Ramos (cell line): ENCODE data around the gene NR2F2.

ENCODE experiments used
- in situ Hi-C: fragments of 300-500 bp; cut with MboI; formaldehyde crosslinking; loops from one replicate; pipeline ENCODE4 v1.14.3; 2022; ENCODE audit warnings: low sequenced_read_pairs; ENCODE audit not compliant: unreplicated experiment

Gene NR2F2

GRCh38 chr15:96330450-96331143, at the start of gene NR2F2:
Gene NR2F2 (plus strand): TSS chr15:96330700. CDS start chr15:96332106, 1,406 bp downstream.
- in situ Hi-C loops, result no loop called here

- in situ Hi-C loops, result no loop called here
Observed at GRCh38 chr15:96285305-96285704, 45.2 kb upstream of the NR2F2 start.

DNA sequence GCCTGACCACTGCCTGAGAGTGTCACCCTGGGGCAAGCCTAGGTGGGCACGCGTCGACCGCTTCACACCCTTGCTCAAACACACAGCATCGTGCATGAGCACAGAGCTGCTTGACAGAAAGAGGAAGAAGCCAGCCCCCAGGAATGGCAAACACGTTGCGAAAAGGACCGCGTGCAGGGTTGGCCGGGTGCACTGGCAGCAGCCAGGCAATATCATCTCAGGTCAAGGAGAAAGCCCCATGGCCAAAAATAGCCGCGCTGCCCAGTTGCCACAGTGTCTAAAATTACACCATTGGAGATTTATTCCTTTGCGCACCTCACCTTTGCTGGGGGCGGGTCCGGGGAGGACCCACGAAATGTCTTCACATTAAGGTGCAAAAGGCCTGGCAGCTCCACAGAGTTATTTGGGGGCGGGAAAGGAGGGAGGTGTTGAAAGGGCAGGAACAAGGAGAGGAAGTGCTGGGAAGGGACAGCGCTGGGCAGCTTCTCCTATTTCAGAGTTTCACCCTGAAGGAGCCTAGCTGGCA, 44.7 kb upstream of the NR2F2 start:
- in situ Hi-C loops, result no loop called here

DNA sequence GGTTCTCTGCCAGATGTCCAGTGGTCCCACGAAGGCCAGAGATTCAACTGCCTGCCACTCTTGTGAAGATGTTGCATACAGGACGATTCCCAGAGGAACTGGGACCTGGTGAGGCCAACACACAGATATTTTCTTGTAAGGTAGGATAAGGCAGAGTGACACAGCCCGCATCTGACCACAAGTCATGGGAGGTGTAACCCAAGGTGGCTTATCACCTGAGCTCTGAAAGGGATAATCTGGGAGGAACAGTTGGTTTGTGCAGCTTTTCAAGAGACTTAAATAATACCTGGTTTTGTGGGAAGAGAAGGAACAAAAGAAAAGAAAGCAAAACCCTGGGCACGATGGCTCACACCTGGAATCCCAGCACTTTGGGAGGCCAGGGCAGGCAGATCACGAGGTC, 39.8 kb upstream of the NR2F2 start:
- in situ Hi-C loops, result no loop called here

GRCh38 chr15:96292635-96293034, 37.9 kb upstream of the NR2F2 start:
- in situ Hi-C loops, result no loop called here

DNA sequence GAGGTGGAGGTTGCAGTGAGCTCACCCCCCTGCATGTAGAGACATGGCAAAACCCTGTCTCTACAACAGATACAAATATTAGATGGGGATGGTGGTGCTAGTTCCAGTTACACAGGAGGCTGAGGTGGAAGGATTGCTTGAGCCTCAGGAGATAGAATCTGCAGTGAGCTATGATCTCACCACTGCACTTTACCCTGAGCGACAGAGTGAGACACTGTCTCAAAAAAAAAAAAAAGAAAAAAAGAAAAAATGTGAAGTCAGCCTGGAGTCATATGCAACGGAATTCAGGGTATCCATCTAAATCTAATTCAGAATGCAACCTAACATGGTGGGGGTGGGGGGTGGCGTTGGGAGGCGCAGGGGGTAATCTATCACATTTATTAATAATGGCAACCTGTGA, 37.1 kb upstream of the NR2F2 start:
- in situ Hi-C loops, result no loop called here

DNA sequence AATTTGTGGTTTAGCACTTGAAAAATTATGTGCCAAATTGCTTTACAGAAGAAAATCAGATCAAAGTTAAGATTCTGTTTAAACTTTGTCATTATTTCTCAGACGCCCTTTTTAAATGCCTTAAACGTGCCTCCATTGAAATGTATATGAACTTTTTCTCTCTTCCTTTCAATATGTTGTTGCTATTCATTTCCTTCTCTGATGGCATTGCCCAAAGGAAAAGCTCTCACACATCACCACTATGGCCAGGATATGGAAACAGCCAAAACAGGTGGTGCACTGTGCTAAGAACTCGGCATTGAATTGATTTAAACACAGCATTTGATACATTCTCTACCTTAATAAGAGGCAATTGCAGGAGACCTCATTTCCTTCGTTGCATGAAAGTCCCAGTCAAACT, 35.7 kb upstream of the NR2F2 start:
- in situ Hi-C loops, result no loop called here

- in situ Hi-C loops, result no loop called here
Observed at GRCh38 chr15:96296264-96296663, 34.2 kb upstream of the NR2F2 start.

- in situ Hi-C loops, result no loop called here
Observed at GRCh38 chr15:96297783-96298182, 32.7 kb upstream of the NR2F2 start.

DNA sequence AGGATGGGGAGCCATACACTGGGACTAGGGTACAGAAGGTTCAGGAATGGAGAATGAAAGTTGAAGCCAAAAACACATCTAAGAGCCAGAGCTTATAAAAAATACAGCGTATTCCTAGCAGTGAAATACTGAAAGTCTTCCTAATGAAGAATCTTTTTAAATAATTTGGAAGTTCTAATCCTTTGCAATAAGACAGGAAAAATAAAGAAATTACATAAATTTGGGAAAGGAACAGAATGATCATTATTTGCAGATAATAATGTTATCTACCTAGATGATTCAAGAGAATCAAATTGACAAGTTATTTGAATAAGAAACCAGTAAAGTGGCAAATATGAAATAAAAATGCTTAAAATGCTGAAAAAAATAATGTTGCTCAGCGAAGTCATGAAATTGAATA, 32.3 kb upstream of the NR2F2 start:
- in situ Hi-C loops, result no loop called here

DNA sequence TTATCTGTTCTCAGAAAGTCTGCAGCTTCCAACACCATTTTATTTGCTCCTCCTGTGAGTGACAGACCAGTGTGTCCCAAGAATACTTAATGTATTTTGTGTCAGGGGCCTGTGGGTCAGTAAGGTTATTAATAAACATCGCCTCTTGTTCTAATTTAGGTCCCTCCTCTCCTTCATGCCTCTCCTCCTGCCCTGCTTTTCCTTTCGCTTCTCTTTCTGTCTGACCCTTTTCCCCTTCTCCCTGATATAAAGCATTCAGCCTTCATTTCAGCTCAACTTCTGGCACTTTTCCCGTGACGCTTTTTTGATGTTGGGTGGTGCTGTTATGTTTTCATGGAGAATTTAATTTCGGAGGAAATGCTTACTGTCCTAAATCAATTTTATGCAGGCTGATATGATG, 29.7 kb upstream of the NR2F2 start:
- in situ Hi-C loops, result no loop called here

DNA sequence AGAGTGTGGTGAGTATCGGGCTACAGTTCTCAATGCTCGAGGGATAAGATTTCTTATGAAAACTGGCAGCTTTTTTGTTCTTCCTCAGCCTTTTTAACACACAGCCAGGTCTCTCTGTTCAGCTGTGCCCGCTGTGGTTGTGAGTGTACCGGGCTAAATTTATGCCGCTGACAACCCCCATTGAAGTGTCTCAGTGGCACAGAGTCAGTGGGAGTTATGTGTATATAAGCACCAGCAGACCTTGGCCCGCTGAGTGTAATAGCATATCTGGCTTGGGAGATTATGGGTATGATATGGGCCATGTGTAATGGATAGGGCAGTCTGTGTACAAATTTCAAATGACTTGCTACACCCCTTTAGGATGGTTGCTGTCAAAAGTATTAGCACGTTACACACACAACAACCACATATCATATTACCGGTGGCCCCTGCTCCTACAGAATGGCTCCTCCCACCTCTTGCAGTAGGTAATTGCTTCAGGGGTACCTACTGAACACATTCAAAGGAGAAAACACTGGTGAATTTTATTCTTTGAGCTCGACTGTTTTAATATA, 26.9 kb upstream of the NR2F2 start:
- in situ Hi-C loops, result no loop called here

- in situ Hi-C loops, result no loop called here
Observed at GRCh38 chr15:96304839-96305238, 25.7 kb upstream of the NR2F2 start.

- in situ Hi-C loops, result no loop called here
Observed at GRCh38 chr15:96306321-96306720, 24.2 kb upstream of the NR2F2 start.

DNA sequence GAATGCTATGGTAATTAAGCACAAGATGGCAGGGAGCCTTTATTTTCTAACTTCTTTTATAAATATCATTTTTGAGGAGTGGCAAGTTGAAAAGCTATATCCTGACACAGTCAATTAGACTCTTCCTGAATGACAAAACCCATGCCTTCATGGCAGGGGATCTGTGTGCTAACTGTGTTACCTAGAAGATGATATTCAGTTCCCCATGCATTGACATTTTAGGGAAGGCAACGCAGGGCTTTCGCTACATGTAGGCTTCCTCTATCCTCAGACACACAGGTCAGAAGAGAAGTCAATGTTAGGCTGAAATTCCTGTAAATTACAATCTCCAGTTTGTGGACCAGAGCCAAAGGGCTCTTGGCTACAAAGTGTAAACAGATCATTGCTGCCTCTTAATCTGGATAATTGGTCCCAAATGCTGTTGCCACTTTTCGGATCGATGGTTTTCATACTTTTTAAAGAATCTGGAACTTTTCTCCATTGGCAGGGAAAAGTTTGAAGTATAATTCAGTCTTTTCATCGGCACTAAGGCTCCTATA, 22.6 kb upstream of the NR2F2 start:
- in situ Hi-C loops, result no loop called here

- in situ Hi-C loops, result no loop called here
Observed at GRCh38 chr15:96309143-96309660, 21.3 kb upstream of the NR2F2 start.

GRCh38 chr15:96311256-96311955, 19.1 kb upstream of the NR2F2 start:
- in situ Hi-C loops, result no loop called here

GRCh38 chr15:96311956-96312294, 18.6 kb upstream of the NR2F2 start:
- in situ Hi-C loops, result no loop called here

- in situ Hi-C loops, result no loop called here
Observed at GRCh38 chr15:96312641-96313335, 17.7 kb upstream of the NR2F2 start.

- in situ Hi-C loops, result no loop called here
Observed at GRCh38 chr15:96314518-96314917, 16.0 kb upstream of the NR2F2 start.
